Right renal cortex interstitium (tissue), 3 donors: ENCODE results near the gene SSBP3. TPM values are rescaled to one million over a fixed set of nuclear protein-coding genes. Genes with fewer than 3 reads are reported as not detected.

Experiments
- DNase-seq, 3 donors: peaks; one replicate each; pipeline ENCODE4 v3.0.0-alpha.2; 2013; ENCODE audit warnings: low read depth in 3 of 3, low spot score in 2 of 3
- polyA plus RNA-seq, 3 donors: library from polyadenylated mRNA; unstranded; fragments of 120-200 nt; gene quantifications; one replicate each; pipeline ENCODE4 v1.2.1, GENCODE V29; 2013; ENCODE audit not compliant: insufficient read length in 3 of 3

The SSBP3 gene
- polyA plus RNA-seq, 3 donors, result 103 to 110 (median 105) TPM

DNA sequence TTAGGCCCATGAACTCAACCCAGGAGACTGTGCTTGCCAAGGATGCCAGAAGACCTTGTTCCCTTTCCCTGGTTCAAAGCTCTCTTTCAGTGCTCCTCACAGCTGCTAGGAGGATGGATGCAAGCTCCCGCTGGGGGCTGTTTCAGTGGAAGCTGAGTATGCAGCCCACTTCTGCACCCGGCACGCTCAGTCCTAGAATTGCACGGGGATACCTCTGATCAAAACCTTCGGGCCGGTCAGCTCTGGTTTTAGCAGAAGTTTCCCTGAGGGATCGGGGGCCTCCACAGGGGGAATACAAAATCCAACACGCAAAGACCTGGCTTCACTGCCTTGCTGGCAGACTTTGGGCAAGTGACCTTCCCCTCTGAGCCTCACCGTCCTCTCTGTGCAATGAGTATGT, 4.2 kb upstream of the SSBP3 start:
- no peak for DNase-seq

DNA sequence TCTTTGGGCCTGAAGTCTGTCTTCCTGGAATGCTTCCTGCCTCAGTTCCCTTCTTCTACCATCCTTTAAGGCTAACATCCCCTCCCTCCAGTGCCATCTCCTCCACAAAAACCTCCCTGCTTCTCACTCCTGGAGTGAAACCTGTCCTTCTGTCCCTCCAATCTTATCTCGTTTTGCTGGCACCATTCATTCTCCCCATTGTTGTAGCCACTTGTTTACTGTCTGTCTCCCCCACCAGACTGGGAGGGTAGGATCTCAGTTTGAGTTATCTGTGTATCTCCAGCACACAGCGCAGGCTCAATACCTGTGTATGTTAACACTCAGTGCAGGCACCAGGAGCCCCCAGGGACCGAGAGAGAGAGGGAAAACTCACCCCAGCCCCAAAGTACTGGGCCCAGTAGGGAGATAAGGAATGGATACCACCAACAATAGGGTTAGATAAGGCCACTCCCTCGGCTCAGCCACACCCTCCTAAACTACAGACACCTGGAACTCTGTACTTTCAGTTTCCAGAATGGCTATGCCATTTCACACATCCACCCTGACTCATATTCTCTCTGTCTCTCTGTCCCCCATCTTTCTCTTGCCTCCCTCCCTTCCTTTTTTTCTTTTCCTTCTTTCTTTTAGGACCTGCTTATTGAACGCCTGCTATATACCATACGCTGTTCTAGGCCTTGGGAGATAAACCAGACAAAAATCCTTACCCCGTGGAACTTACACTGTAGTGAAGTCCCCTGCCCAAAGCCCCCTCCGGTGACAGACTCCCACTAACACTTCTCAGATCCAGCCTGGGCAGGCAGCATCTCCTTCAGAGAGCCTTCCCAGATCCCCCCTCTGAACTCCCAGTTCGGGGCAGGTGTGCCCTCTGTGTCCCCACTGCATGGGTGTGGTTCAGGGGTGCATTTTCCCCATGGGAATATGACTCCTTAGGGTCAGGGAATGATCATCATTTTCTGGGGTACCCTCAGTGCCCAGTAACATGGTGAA, 3.3 kb upstream of the SSBP3 start:
- DNase-seq, result no peak

DNA sequence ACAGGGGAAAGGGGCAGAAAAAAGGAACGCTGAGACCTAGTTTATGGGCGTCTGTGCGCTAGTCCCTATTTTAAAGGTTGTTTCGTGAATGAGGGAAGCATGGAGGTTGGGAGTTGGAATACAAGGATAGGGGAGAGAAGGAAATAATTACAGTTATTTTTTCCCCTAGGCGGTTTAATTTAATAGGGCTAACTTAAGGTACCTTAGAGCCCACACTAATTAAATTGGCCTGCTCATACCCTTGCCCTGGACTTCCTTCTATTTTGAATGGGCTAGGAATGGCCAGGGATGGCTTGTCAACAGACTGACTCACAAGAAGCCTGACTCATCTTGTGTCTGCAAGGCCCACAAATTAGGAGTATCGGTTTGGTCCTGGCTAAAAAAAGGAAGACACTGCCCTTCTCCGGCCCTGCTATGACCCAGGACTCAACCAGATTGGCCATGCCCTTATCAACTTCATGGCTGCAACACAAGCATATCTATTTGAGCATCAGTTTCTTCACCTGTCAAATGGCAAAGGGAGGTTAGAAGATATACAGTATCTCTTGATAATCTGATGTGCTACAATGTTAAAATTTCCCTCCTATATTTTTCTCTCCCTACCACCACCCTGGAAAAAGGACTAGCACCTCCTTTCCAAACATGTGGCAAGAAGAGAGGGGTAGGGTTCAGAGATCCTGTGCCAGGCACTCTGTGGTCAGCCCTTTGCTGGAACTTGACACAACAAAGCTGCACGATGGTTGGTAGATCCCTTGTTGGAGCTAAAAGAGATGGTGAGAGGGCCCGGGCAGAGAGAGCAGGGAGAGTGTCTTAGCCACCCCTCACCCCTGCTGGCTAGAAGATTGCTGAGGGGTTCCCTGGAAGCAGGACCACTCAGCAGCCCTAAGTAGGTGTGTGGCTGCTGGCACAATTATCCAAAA, 2.2 kb upstream of the SSBP3 start:
- no peak for DNase-seq

DNA sequence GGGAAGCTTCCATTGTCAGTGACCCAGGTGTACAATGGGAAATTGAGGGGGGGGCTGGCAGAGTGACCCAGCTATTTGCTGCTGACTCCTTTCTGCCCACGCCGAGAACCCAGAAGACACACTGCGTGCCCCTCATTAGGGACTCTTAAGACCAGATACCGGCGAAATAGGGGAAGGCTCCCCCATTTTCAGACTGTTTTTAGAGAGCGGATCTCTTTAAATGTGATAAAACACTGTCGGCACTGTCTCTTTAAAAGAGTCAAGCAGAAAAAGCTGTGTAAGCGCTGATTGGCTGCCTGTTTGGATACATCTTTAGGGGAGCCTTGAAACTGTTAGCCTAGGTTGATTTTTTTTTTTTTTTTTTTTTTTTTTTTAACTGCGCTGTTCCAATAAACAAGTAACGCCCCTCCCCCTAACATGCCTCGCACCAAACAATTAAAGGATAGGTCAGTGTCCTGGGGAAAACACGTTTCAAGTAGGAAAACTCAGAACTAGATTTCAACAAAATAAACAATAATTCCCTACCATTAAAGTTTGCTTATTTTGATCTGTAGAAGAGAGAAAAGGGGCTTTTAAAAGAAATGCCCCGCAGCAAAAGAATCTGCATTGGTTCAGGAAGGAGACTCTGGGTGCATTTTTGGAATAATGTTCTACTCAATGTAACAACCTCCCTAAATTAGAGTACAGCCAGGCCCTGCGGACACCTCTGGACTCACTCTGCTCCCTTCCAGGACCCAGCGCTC, 1.4 kb upstream of the SSBP3 start:
- DNase-seq, result peak; percentile 80 to 88 (median 87)

DNA sequence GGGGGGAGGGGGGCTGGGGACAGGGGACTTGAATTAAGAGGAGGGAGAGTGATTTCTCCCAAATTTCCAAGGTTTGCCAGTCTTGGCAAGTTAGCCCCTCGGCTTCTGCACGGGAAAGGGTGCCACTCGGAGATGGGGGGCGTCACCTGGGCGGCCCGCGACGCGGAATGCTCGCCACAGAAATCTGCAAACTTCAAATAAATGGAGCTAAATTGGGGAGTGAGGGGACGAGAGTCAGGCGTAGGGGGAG, 885 bp upstream of the SSBP3 start:
- DNase-seq, result no peak

DNA sequence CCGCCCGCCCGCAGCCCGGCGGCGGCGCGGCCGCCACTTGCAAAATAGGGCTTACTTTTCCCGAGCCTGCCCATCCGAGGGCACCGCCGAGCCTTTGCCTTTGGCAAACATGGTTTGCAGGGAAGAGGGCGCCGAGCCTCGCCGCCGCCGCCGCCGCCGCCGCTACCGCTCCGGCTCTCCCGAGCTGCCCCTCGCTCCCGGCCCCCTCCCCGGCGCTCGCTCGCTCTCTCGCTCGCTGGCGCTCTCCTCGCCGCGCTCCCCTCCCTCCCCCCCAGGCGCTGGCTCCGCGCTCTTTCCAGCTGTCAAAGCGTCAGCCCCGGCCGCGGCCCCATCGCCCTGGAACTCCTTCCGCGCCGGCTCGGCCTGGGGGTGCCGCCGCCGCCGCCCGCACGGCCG, 298 bp downstream of the SSBP3 start:
- no peak for DNase-seq

DNA sequence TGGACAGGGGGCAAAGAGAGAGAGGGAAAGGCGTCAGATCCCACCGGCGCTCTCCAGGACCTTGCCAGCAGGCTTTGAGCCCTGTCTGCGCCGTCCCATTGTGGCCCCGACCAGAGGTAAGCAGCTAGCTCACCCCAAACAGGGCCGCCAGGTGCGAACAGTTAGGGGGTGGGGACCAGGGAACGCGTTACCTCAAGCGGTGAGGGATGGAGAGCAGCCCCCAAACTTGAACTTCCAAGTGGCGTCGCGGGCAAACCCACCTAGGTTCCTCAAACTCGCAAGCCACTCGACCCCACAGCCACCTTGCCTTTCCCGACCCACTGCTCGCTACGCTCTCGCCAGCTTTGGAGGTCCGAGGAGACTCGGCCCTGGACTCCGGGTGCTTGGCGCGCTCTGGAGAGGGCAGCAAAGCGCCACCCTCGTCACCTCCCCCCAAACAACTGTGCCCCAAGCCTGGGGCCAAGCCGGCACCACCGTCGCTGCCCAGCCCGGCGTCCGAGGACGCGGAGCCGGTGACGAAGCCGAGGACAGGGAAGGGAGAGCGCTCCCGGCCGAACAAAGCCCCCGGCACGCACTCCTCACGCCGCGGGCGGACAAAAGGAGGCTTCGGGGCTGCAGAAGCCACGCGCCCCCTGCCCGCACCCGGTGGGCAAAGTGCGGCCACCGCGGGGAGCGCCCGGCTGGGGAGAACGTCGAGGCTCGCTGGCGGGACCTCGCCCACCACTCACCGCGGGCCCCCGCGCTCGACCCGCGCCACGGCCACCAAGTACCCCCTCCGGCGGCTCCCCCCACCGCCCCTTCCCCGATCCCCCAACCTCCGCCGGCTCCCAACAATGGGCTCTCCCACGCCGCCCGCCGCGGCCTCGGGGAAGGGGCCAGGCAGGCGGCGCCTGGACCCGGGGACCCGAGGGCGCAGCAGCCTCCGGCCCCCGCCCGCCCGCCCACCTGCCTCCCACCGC, 976 bp downstream of the SSBP3 start:
- DNase-seq, result no peak

DNA sequence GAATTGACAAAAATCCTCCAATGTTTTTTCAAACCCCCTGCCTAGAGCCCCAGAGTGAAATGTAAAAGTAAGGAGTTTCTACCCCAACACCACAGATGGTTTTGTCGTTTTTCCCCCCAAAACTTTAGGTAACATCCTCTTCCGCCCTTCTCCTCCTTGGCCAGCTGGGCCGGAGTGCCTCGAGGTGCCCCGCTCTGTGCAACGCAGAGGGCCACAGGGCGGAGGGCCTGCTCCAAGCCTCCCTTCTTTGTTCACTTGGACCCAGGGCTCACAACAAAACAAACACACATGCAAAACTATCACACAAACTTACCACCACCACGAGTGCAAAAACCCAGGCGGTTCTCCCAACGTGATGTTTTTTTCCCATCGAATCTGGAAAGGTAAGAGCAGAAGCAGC, 1.9 kb downstream of the SSBP3 start:
- DNase-seq, result no peak

DNA sequence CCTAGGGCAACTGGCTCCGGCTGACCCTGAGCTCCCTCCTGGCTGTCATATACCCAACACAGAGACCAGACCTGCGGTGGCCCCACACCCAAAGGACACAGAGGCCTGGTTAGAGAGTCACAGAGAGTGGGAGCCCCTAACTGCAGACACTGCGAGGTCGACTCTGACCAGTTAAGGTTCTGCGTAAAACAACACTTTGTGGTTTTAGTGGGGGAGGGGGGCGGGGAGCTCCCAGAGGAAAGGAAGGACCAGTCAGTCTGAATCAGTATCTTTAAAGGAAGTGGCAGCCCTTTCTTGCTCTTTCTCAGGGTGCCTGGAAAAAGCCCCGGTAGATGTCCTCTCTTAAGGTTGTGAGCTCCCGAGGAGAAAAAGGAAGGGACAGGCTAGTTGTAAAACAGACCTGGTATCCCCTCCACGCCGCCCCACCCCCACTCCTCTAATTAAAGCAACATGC, 2.4 kb downstream of the SSBP3 start:
- DNase-seq, result no peak

DNA sequence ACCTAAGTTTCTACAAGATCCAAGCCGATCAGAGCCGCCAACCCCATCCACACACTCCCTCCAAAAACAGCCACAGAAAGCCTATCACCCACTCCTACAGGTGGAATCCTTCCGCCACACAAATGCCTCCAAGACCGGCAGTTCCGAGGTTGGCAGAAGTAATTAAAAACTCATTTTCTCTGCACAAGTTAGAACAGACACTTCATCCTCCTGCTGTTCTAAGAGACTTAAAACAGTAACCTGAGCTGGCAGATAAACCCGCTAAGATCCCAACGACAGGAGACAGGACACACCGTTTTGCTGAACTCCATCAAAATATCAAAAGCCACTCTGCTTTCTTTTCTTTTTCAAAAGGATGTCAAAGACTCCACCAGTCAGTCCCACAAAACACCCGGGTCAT, 2.8 kb downstream of the SSBP3 start:
- peak in 1 of 3 donors; percentile 27 for DNase-seq

DNA sequence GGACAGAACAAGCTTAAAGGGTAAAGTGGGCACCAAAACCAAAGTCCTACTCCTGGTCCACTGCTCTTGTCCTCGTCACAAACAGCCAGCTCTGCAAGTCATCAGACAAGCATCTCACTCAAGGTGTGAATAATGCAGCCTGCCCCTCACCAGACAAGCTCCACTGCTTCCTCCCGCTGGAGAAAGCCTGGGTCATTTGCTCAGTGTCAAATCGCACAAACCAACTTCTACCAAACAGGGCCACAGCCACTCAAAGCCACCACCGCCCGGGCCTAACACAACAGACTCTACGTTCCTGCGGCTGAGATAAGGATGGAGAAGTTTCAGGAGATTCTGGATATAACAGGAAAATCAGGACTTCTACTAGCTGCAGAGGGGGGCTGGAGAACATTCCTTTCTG, 3.3 kb downstream of the SSBP3 start:
- DNase-seq, result no peak

DNA sequence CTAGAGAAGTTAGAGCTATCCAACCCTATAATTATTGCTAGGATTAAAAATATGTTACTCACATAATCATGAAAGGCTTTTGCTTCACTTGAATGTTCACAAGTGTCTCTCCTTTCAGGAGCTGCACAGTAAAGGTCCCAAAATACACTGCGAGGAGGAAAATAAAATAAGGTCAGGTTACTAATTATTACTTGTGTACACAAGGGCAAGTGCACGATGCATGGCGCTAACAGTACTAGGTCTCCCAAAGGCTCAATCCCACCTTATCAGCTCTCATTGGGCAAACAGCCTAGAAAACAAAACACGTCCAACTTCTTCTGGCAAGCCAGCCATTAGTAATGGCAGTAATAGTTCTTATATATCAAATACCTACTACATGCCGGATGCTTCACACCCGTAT, 4.4 kb downstream of the SSBP3 start:
- DNase-seq, result no peak

DNA sequence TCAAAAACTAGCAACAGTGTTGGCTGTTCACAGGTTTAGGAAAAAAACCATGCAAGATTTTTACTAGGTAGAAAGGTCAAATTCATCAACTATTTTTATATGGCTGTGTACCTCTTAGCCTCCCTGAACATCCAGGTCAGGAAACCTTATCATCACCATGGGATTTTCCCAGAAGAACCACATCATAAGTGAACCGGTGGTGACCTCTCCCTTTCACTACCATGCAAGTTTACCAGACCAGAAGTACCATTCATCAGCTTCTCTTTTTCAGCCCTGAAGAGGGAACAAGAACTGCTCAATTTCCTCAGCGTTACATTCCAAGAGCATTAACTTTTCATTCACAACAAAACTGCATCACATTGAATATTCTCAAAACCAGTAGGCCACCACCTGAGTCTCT, 5.9 kb downstream of the SSBP3 start:
- DNase-seq, result no peak

DNA sequence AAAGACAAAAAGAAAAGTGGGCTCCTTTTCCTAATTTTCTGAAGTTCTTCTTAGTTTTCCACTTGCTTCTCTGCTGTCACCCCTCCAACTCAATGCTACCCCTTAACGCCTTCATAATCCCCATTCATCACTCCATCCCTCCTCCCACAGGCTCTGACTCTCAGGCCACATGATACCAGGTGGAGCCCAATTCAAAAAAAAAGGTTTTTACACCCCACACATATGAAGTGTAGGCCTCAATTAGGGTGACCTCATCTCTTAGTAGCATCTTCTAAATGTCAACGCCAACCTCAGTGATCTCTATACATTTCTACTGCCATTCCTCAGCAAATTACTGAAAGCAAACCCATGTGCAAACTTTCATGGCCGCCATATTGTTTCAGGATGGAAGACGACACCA, 6.4 kb downstream of the SSBP3 start:
- DNase-seq, result no peak

DNA sequence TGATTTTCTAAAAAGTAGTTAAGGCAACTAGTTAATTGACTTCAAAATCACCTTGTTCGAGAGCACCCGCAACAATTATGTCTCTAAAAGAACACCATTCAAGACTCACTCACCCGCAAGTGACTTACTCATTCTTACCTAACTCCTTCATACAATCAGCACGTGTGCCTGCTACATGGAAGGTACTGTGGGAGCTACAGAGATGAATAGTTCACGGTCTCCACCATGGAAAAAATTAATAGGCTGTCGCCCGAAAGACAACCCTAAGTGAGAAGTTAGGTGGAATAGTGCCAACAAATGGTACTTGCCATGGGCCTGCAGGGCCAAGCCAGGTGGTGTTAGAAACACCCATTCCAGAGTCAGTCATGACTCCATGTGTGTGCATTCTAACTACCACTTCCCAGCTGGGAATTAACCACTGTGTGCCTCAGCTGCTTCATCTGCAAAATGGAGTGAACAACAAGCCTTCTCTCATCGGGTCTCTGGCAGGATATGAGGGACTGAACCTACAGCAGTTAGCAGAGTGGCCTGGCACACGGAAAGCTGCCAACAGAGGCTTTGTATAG, 7.1 kb downstream of the SSBP3 start:
- no peak for DNase-seq

DNA sequence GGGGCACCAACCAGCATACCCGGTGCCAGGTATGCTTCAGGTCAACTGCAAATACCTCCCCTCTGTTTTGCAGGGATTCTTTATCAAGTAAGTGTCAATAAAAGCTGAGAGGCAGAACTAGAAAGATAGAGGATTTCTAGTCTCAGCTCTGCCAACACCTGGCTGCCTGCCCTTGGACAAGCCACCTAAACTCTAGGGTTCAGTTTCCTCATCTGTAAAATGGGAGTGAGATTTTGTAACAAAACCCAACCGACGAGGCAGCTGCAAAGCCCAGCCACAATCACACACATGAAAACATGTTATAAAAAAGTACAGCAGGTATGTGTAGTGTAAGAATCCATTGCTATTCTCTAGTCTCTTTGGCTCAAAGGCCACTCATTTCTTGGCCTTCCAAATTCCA, 8.2 kb downstream of the SSBP3 start:
- DNase-seq, result no peak

DNA sequence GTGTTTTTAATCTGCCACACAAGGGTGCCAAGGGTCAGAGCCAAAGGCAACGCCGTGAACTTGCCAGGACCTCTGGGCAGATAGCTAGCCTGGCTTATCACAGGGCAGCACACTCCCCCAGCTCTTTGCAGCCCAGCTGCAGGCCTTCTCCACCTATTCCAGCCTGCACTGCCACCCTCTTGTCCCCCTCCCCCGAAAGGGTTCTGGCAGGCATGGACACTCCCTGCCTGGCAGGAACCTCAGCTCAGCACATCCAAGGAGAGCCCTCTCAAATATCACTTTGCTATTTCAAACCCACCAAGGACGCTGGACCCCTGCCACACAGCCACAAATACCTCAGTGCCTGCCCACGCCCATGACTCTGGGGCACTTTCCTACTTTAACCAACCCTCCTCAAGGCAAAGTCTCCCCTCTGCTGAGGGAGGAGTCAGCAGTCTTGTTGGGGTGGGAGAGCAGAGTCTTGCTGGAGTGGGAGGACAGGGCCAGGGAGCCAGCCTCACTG, 9.1 kb downstream of the SSBP3 start:
- no peak for DNase-seq

DNA sequence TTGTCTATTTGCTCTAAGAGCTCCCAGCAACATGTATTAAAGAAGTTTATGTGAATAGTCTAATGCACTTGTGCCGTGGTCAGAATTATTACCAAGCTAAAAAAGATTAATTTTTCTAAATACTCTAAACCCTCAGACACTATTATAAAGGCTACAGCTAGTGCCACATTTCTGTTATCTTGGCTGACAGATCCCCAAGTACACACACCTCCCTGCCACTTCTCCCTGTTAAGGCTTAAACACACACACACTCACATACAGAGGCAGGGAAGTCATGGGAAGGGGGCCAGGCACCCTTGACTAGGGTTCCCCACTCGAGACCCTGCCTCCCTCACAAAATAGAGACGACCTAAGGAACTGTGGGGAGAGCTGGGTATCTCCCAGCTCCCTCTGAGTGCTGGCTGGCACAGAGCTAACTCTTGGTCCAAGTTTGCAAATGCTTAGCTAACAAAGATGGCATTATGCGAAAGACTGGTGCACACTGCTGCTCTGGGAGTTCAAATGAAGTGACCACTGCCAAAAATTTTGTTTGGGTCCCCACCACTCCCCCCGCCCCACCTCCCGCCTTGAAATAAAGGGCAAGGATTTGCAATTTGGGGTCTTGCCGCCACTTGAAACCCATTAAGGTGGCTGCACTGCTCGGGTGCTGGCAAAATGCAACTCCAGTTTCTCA, 9.8 kb downstream of the SSBP3 start:
- DNase-seq, result no peak
